HepG2 (cell line): Measurements from ENCODE around the gene TACO1. TPM values are rescaled to one million over a fixed set of nuclear protein-coding genes. Genes with fewer than 3 reads are reported as not detected.

Source experiments
- AFF4 ChIP-seq: sonication (generic); formaldehyde crosslinking; IDR thresholded peaks from 2 replicates; pipeline ENCODE4 v1.4.0; 2020; ENCODE audit warnings: missing genetic modification reagents
- ARID3A ChIP-seq: IDR thresholded peaks from 2 replicates; pipeline ENCODE4 v1.6.1; 2012; ENCODE audit warnings: low read depth, low read length, improper control_type of control experiment
- DMAP1 ChIP-seq: IDR thresholded peaks from 2 replicates; pipeline ENCODE4 v1.6.1; 2016
- FOSL1 ChIP-seq: sonication (generic); formaldehyde crosslinking; IDR thresholded peaks from 2 replicates; pipeline ENCODE4 v1.9.0; 2021; ENCODE audit warnings: missing genetic modification reagents, borderline replicate concordance
- HOXD1 ChIP-seq: sonication (generic); formaldehyde crosslinking; IDR thresholded peaks from 2 replicates; pipeline ENCODE4 v1.5.0; 2020; ENCODE audit warnings: missing genetic modification reagents
- KIAA2018 ChIP-seq: sonication (generic); formaldehyde crosslinking; IDR thresholded peaks from 2 replicates; pipeline ENCODE4 v1.5.0; 2020; ENCODE audit warnings: mild to moderate bottlenecking, missing genetic modification reagents, borderline replicate concordance
- MEIS2 ChIP-seq: sonication (generic); formaldehyde crosslinking; IDR thresholded peaks from 2 replicates; pipeline ENCODE4 v1.9.0; 2021; ENCODE audit warnings: mild to moderate bottlenecking, missing genetic modification reagents
- MTF2 ChIP-seq: sonication (generic); formaldehyde crosslinking; IDR thresholded peaks from 2 replicates; pipeline ENCODE4 v1.5.0; 2020; ENCODE audit warnings: missing genetic modification reagents, borderline replicate concordance
- NFIC ChIP-seq: IDR thresholded peaks from 2 replicates; pipeline ENCODE4 v1.6.1; 2012; ENCODE audit warnings: mild to moderate bottlenecking, low read length, inconsistent platforms
- TBX2 ChIP-seq: sonication (generic); formaldehyde crosslinking; IDR thresholded peaks from 2 replicates; pipeline ENCODE4 v1.5.0; 2020; ENCODE audit warnings: missing genetic modification reagents, mild to moderate bottlenecking, borderline replicate concordance
- TBX3 ChIP-seq: fragments of 450-650 bp; IDR thresholded peaks from 2 replicates; pipeline ENCODE4 v1.6.1; 2017; ENCODE audit warnings: antibody characterized with exemption, mild to moderate bottlenecking, inconsistent platforms, borderline replicate concordance
- ZNF207 ChIP-seq: fragments of 450-650 bp; IDR thresholded peaks from 2 replicates; pipeline ENCODE4 v1.6.1; 2016; ENCODE audit warnings: antibody characterized with exemption, borderline replicate concordance
- ZNF510 ChIP-seq: sonication (generic); formaldehyde crosslinking; IDR thresholded peaks from 2 replicates; pipeline ENCODE4 v1.4.0; 2020; ENCODE audit warnings: low read depth, mild to moderate bottlenecking, missing genetic modification reagents
- polyA plus RNA-seq, 8 experiments: library from polyadenylated mRNA; depleted of rRNA in 3 of 8; stranded (reverse) in 7 of 8; unstranded in 1 of 8; fragments of >200 nt; fragmentation: Illumina TruSeq in 4 of 8; extraction: Trizol in 4 of 8; gene quantifications; 2 replicates each; pipeline versions ENCODE4 v1.2.1 to v1.2.3, GENCODE V29; 2011 to 2016; ENCODE audit warnings: low read depth in 4 of 8, missing spikeins in 1 of 8, mixed read lengths in 1 of 8; ENCODE audit not compliant: insufficient read depth in 1 of 8
- total RNA-seq, 5 experiments: library from RNA; depleted of rRNA; stranded (reverse); fragments of >200 nt; fragmentation: Illumina TruSeq; extraction: Trizol; gene quantifications; 2 replicates each; pipeline ENCODE4 v1.2.3, GENCODE V29; 2016; ENCODE audit warnings: low read depth in 1 of 5

The TACO1 gene
- total and polyA plus RNA-seq, 2 of the 13 experiments (the other 11 are each of a cell fraction or from before 2014, with no cell fraction given): 34.7 to 53.6 TPM

- 0 out of 2 replicates have a peak, but pooled peaks have one; percentile 71 for TF ChIP-seq KIAA2018 (CRISPR knock-in tag)
- no peak for TF ChIP-seq TBX3
- no peak for TF ChIP-seq ARID3A
- TF ChIP-seq AFF4 (CRISPR knock-in tag): peak; percentile 87; the same call in 1 of the 2 replicates
- TF ChIP-seq MEIS2: peak; percentile 85
- no peak for TF ChIP-seq FOSL1 (CRISPR knock-in tag)
- peak; percentile 96 for TF ChIP-seq DMAP1 (CRISPR knock-in tag)
- 0 out of 2 replicates have a peak, but pooled peaks have one; percentile 67 for TF ChIP-seq ZNF510 (CRISPR knock-in tag)
- TF ChIP-seq HOXD1 (CRISPR knock-in tag): peak; percentile 97
- TF ChIP-seq TBX2 (CRISPR knock-in tag): peak; percentile 90
- peak; percentile 88; the same call in 1 of the 2 replicates for TF ChIP-seq MTF2 (CRISPR knock-in tag)
- TF ChIP-seq NFIC: peak; percentile 82; the same call in 1 of the 2 replicates
- TF ChIP-seq ZNF207: no peak
These were observed at the start of gene TACO1 (continued) for GRCh38 chr17:63600569-63601438.
